SK-N-SH (cell line): Measurements from ENCODE around the gene CAMK2B. TPM values are rescaled to one million over a fixed set of nuclear protein-coding genes. Genes with fewer than 3 reads are reported as not detected.

Source experiments
- CTCF ChIA-PET: fragments of 300-600, 350-600 bp; formaldehyde crosslinking; extraction: SDS; loops from one replicate; lab custom pipeline; 2021; lab: Yijun Ruan, JAX
- POLR2A ChIA-PET: fragments of 350-600 bp; sonication (Branson Sonifier 250); formaldehyde crosslinking; extraction: SDS; loops from one replicate; lab custom pipeline; 2020; ENCODE audit warnings: antibody characterized with exemption, inconsistent platforms; lab: Yijun Ruan, JAX
- DNase-seq: peaks from one replicate; pipeline ENCODE4 v3.0.0; 2012
- H2AFZ ChIP-seq: fragments of 200-600 bp; sonication (generic); 2 replicates; pipeline ENCODE4 v1.8.1; 2016; ENCODE audit warnings: antibody characterized with exemption, mild to moderate bottlenecking, low read depth
- H3F3A ChIP-seq: fragments of 200-600 bp; sonication (generic); replicated peaks from 2 replicates; pipeline ENCODE3; 2016; ENCODE audit warnings: antibody characterized with exemption, mild to moderate bottlenecking; ENCODE audit not compliant: insufficient read depth
- H3K27ac ChIP-seq, 2 experiments: fragments of 200-500 bp in 1 of 2; fragments of 200-600 bp in 1 of 2; sonication (Bioruptor generic) in 1 of 2; sonication (generic), shearing (Covaris generic) in 1 of 2; 2 replicates each; pipeline versions ENCODE4 v1.5.1 to v1.6.1; 2014 to 2016; ENCODE audit warnings: low read depth in 2 of 2, inconsistent platforms in 1 of 2, low read length in 1 of 2, mild to moderate bottlenecking in 1 of 2, mixed read lengths in 1 of 2
- H3K27me3 ChIP-seq: fragments of 200-600 bp; sonication (generic), shearing (Covaris generic); 2 replicates; pipeline ENCODE4 v1.6.1; 2016; ENCODE audit warnings: mixed run types; ENCODE audit not compliant: insufficient read depth
- H3K36me3 ChIP-seq, 2 experiments: fragments of 200-500 bp in 1 of 2; fragments of 200-600 bp in 1 of 2; sonication (Bioruptor generic) in 1 of 2; sonication (generic) in 1 of 2; replicated peaks in 1 of 2; 2 replicates each; pipeline versions ENCODE3 to v1.5.1; 2014 to 2016; ENCODE audit warnings: low read length in 1 of 2, mild to moderate bottlenecking in 1 of 2; ENCODE audit not compliant: insufficient read depth in 2 of 2, control insufficient read depth in 1 of 2
- H3K4me1 ChIP-seq, 2 experiments: fragments of 200-500 bp in 1 of 2; fragments of 200-600 bp in 1 of 2; sonication (Bioruptor generic) in 1 of 2; sonication (generic), shearing (Covaris generic) in 1 of 2; 2 replicates each; pipeline versions ENCODE4 v1.5.1 to v1.6.1; 2014 to 2016; ENCODE audit warnings: low read depth in 1 of 2, low read length in 1 of 2, mixed run types in 1 of 2; ENCODE audit not compliant: insufficient read depth in 2 of 2, control insufficient read depth in 1 of 2
- H3K4me2 ChIP-seq: fragments of 200-600 bp; sonication (generic), shearing (Covaris generic); 2 replicates; pipeline ENCODE4 v1.6.1; 2017; ENCODE audit warnings: mixed run types
- H3K4me3 ChIP-seq, 2 experiments: fragments of 200-500 bp in 1 of 2; fragments of 200-600 bp in 1 of 2; sonication (Bioruptor generic) in 1 of 2; sonication (generic), shearing (Covaris generic) in 1 of 2; 2 replicates each; pipeline versions ENCODE4 v1.5.1 to v1.8.1; 2014 to 2016; ENCODE audit warnings: low read depth in 2 of 2, inconsistent platforms in 1 of 2, low read length in 1 of 2, mild to moderate bottlenecking in 1 of 2, mixed read lengths in 1 of 2, moderate library complexity in 1 of 2
- H3K79me2 ChIP-seq: fragments of 200-600 bp; sonication (generic); 2 replicates; pipeline ENCODE4 v1.8.1; 2017; ENCODE audit warnings: mild to moderate bottlenecking; ENCODE audit not compliant: insufficient read depth
- H3K9ac ChIP-seq: fragments of 200-600 bp; sonication (generic); 2 replicates; pipeline ENCODE4 v1.6.1; 2017; ENCODE audit warnings: mixed run types
- H3K9me2 ChIP-seq: fragments of 200-600 bp; sonication (generic); 2 replicates; pipeline ENCODE4 v1.6.1; 2017; ENCODE audit warnings: mixed run types
- H3K9me3 ChIP-seq: fragments of 200-600 bp; sonication (generic); 2 replicates; pipeline ENCODE4 v1.6.1; 2017; ENCODE audit warnings: mixed run types, mild to moderate bottlenecking, moderate library complexity
- H4K20me1 ChIP-seq: fragments of 200-600 bp; sonication (generic); 2 replicates; pipeline ENCODE4 v1.6.1; 2017; ENCODE audit warnings: mild to moderate bottlenecking, mixed run types; ENCODE audit not compliant: insufficient read depth
- CTCF ChIP-seq: fragments of 200-600 bp; sonication (generic); IDR thresholded peaks from 2 replicates; pipeline ENCODE4 v1.6.1; 2017; ENCODE audit warnings: antibody characterized with exemption, mild to moderate bottlenecking, moderate library complexity
- ELF1 ChIP-seq: IDR thresholded peaks from 2 replicates; pipeline ENCODE4 v1.4.0; 2012
- EP300 ChIP-seq, 2 experiments: IDR thresholded peaks; 2 replicates each; pipeline versions ENCODE4 v1.4.0 to v1.6.1; 2012; ENCODE audit warnings: borderline replicate concordance in 1 of 2, low read depth in 1 of 2, low read length in 1 of 2
- FOSL2 ChIP-seq: IDR thresholded peaks from 2 replicates; pipeline ENCODE4 v1.4.0; 2012; ENCODE audit warnings: low read depth, mild to moderate bottlenecking, moderate library complexity, borderline replicate concordance
- FOXJ3 ChIP-seq: sonication (generic); formaldehyde crosslinking; IDR thresholded peaks from 2 replicates; pipeline ENCODE4 v1.5.1; 2020; ENCODE audit warnings: mild to moderate bottlenecking, missing genetic modification reagents
- FOXM1 ChIP-seq: IDR thresholded peaks from 2 replicates; pipeline ENCODE4 v1.4.0; 2012; ENCODE audit warnings: low read depth, mild to moderate bottlenecking
- IRF3 ChIP-seq: fragments of 150-350 bp; IDR thresholded peaks from 2 replicates; pipeline ENCODE4 v1.6.1; 2016; ENCODE audit warnings: mild to moderate bottlenecking, low read depth, low read length
- MAX ChIP-seq: IDR thresholded peaks from 2 replicates; pipeline ENCODE4 v1.4.0; 2012; ENCODE audit warnings: low read depth
- MXI1 ChIP-seq: IDR thresholded peaks from 2 replicates; pipeline ENCODE4 v1.6.1; 2012; ENCODE audit warnings: mild to moderate bottlenecking, low read depth, low read length, improper control_type of control experiment
- NFIC ChIP-seq: IDR thresholded peaks from 2 replicates; pipeline ENCODE4 v1.4.0; 2012; ENCODE audit warnings: borderline replicate concordance
- NRF1 ChIP-seq: IDR thresholded peaks from 2 replicates; pipeline ENCODE4 v1.6.1; 2012; ENCODE audit warnings: low read depth, mild to moderate bottlenecking, low read length
- RAD21 ChIP-seq: IDR thresholded peaks from 2 replicates; pipeline ENCODE4 v1.6.1; 2012; ENCODE audit warnings: mild to moderate bottlenecking, low read length
- RCOR1 ChIP-seq: fragments of 150-350 bp; IDR thresholded peaks from 2 replicates; pipeline ENCODE4 v1.6.1; 2017; ENCODE audit warnings: antibody characterized with exemption, low read length
- REST ChIP-seq: IDR thresholded peaks from 2 replicates; pipeline ENCODE4 v1.6.1; 2012; ENCODE audit warnings: mild to moderate bottlenecking, low read depth, low read length, moderate library complexity
- RXRA ChIP-seq: IDR thresholded peaks from 2 replicates; pipeline ENCODE4 v1.4.0; 2012; ENCODE audit warnings: low read depth, mild to moderate bottlenecking, borderline replicate concordance
- USF1 ChIP-seq: IDR thresholded peaks from 2 replicates; pipeline ENCODE4 v1.4.0; 2012; ENCODE audit warnings: low read depth, borderline replicate concordance
- ZBTB33 ChIP-seq: IDR thresholded peaks from 2 replicates; pipeline ENCODE4 v1.4.0; 2012; ENCODE audit warnings: low read depth, borderline replicate concordance
- WGBS: methylation state at CpG from one replicate; pipeline ENCODE4 v1.1.6; 2017; ENCODE audit warnings: low lambda C conversion rate; 5-methylcytosine and 5-hydroxymethylcytosine counted together
- polyA plus RNA-seq, 3 experiments: library from polyadenylated mRNA; depleted of rRNA; stranded (reverse); fragments of >200 nt; gene quantifications; 2 replicates each; pipeline ENCODE4 v1.2.3, GENCODE V29; 2012

CAMK2B gene
- polyA plus RNA-seq, 1 of the 3 experiments (the other 2 are of a cell fraction), result 0.20 TPM

- Histone ChIP-seq H3K9ac (no peak overlapping the region), H3K9me3 (0 out of 2 replicates have a peak, but pooled peaks cover 1% of the 10 kb centered on the region), H3K79me2 (no peaks in the 10 kb centered on the region), H3K4me2 (no peak overlapping the region), H4K20me1 (no peaks in the 10 kb centered on the region), H3K27ac (no peak overlapping the region)
- TF ChIP-seq CTCF, result no peak
- TF ChIP-seq ELF1, result no peak
- TF ChIP-seq REST, result no peak
- TF ChIP-seq RCOR1, result no peak
- TF ChIP-seq USF1, result no peak
- TF ChIP-seq NRF1, result no peak
- TF ChIP-seq ZBTB33, result no peak
- no peak for TF ChIP-seq FOSL2
- TF ChIP-seq IRF3, result no peak
- TF ChIP-seq NFIC, result no peak
- no peak for TF ChIP-seq MXI1
- TF ChIP-seq MAX, result no peak
- no peak for TF ChIP-seq RXRA
- no peak for TF ChIP-seq FOXM1
- no peak for TF ChIP-seq RAD21
- no peak for TF ChIP-seq FOXJ3 (CRISPR knock-in tag)
- TF ChIP-seq EP300 (IDR thresholded peaks at IDR 0.05; ENCODE audit: borderline replicate concordance in 1 of 2, low read depth in 1 of 2, low read length in 1 of 2), result no peak
- TF ChIP-seq, all 33 proteins: peak for 0
- Histone ChIP-seq H3F3A (no peaks in the 10 kb centered on the region), H2AFZ (no peak overlapping the region), H3K9me2 (no peaks in the 10 kb centered on the region), H3K4me1 (peaks cover 0 to 4% of the 10 kb centered on the region in 2 experiments; a peak in 1 of 4 replicates), H3K36me3 (no peaks in the 10 kb centered on the region), H3K27me3 (no peaks in the 10 kb centered on the region), H3K4me3 (no peak overlapping the region)
- CTCF ChIA-PET, result interaction anchor here (0.6 to 2.8 kb wide), 25 partner anchors 8 to 575 kb away, joined by 3 to 57 read pairs (median 4); partner anchors contain the start of gene YKT6
- peak; percentile 40 for DNase-seq
- 66% methylated on average over 7 of the region's 8 CpGs for WGBS
- POLR2A ChIA-PET, result no interaction called here
Observed at GRCh38 chr7:44307905-44308595, 17.3 kb downstream of the CAMK2B start.
